Peyer's patch (tissue), 4 donors: Measurements from ENCODE around the gene MTMR3. TPM values are rescaled to one million over a fixed set of nuclear protein-coding genes. Genes with fewer than 3 reads are reported as not detected.
A peak's percentile ranks its signal among the peaks of the same experiment; 100 is the strongest.

Source experiments
- DNase-seq, 3 donors: peaks; one replicate each; pipeline ENCODE4 v3.0.0-alpha.2; 2017 to 2019
- H3K27ac ChIP-seq, 4 donors: fragments of 200-600 bp; sonication (generic); one replicate each; pipeline ENCODE4 v1.5.1; 2016 to 2019
- H3K27me3 ChIP-seq, 2 donors: fragments of 200-600 bp; sonication (generic); one replicate each; pipeline ENCODE4 v1.5.1; 2019
- H3K36me3 ChIP-seq, 3 donors: fragments of 200-600 bp; sonication (generic); one replicate each; pipeline ENCODE4 v1.5.1; 2016 to 2019
- H3K4me1 ChIP-seq, 4 donors: fragments of 200-600 bp; sonication (generic); one replicate each; pipeline ENCODE4 v1.5.1; 2016 to 2019
- H3K4me3 ChIP-seq, 4 donors: fragments of 200-600 bp; sonication (generic); 1 replicate in 3 of 4; 2 replicates in 1 of 4; pipeline ENCODE4 v1.5.1; 2016 to 2019; ENCODE audit warnings: mild to moderate bottlenecking in 1 of 4
- H3K9me3 ChIP-seq, 4 donors: fragments of 200-600 bp; sonication (generic); one replicate each; pipeline ENCODE4 v1.5.1; 2016 to 2019; ENCODE audit warnings: mild to moderate bottlenecking in 1 of 4
- POLR2A ChIP-seq, 2 donors: fragments of 450-650 bp; IDR thresholded peaks; one replicate each; pipeline ENCODE4 v1.5.1; 2017; ENCODE audit warnings: antibody characterized with exemption in 2 of 2, mild to moderate bottlenecking in 2 of 2, moderate library complexity in 2 of 2
- total RNA-seq, 4 donors: library from RNA; depleted of rRNA; stranded (reverse); fragments of >200 nt; gene quantifications; one replicate each; pipeline ENCODE4 v1.1.0, GENCODE V29; 2016
- TF ChIP-seq, protein P1 (sequence below), 6 experiments: fragments of 450-650 bp in 4 of 6; fragments of 200-600 bp in 2 of 6; sonication (generic) in 1 of 6; IDR thresholded peaks; one replicate each; pipeline ENCODE4 v1.5.1; 2017 to 2019; ENCODE audit warnings: antibody characterized with exemption in 6 of 6, mild to moderate bottlenecking in 3 of 6, moderate library complexity in 1 of 6

The MTMR3 gene
- total RNA-seq, 4 donors from 2014 or later: 49.4 to 97.8 (median 84.0) TPM

DNA sequence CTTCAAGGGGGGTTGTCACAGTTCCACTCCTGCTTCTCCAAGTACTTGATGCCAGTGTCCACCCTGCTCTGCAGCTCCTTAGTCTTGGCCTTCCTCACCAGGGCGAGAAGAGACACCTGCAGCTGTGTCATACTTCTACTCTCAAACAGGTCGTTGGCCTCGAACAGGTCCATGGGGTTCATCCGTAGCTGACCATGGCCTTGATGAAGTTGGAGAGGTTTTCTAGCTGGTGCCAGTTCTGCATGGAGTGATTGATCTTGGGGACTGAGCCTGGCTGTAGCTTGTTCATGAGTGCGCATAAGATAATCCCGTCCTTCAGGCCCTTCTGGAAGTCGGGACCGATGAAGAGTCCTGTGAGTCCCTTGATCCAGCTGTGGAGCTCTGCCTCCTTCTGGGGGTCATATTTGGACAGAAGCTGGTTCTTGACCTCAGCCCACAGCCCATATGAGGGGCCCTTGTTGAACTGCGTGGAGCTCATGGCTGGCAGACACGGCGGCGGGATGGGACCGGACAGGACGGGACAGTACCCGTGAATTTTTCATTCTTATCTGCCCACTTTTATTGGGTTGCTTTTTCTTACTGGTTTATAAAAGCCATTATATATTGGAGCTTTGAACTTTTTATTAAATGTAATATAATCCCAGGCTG is 163.9 kb downstream of the MTMR3 start:
- Histone ChIP-seq H3K4me3 (no peak overlapping the region), H3K36me3 (no peaks in the 10 kb centered on the region), H3K9me3 (no peaks in the 10 kb centered on the region), H3K27me3 (no peaks in the 10 kb centered on the region), H3K4me1 (peaks cover 0 to 10% (median 4%) of the 10 kb centered on the region in 4 donors), H3K27ac (no peak overlapping the region)
- TF ChIP-seq, protein P1, sequence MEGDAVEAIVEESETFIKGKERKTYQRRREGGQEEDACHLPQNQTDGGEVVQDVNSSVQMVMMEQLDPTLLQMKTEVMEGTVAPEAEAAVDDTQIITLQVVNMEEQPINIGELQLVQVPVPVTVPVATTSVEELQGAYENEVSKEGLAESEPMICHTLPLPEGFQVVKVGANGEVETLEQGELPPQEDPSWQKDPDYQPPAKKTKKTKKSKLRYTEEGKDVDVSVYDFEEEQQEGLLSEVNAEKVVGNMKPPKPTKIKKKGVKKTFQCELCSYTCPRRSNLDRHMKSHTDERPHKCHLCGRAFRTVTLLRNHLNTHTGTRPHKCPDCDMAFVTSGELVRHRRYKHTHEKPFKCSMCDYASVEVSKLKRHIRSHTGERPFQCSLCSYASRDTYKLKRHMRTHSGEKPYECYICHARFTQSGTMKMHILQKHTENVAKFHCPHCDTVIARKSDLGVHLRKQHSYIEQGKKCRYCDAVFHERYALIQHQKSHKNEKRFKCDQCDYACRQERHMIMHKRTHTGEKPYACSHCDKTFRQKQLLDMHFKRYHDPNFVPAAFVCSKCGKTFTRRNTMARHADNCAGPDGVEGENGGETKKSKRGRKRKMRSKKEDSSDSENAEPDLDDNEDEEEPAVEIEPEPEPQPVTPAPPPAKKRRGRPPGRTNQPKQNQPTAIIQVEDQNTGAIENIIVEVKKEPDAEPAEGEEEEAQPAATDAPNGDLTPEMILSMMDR (IDR thresholded peaks at IDR 0.05): no peak
- TF ChIP-seq POLR2A (IDR thresholded peaks at IDR 0.05): no peak
- DNase-seq: peak in 1 of 3 donors; percentile 37

DNA sequence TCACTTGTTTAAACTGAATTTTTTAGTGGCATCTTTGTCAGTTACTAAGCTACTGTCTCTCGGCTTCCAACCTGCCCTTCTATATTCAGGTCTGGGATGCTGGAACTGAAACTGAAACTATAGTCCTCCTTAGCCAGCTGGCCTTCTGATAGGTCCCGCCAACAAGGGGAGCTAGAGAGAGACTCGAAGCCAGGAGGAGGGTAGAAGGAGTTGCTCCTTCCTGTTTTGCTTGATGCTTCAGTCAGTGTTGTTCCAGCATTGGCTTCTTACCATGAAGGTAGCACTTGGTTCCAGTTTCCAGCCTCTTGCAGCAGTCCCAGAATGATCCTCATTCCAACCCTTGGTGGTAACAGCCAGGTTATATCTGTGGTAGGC is 164.4 kb downstream of the MTMR3 start:
- Histone ChIP-seq H3K27me3 (no peaks in the 10 kb centered on the region), H3K36me3 (no peaks in the 10 kb centered on the region), H3K27ac (no peak overlapping the region), H3K4me1 (peaks cover 0 to 10% (median 4%) of the 10 kb centered on the region in 4 donors), H3K4me3 (no peak overlapping the region), H3K9me3 (no peaks in the 10 kb centered on the region)
- TF ChIP-seq POLR2A (IDR thresholded peaks at IDR 0.05): no peak
- TF ChIP-seq, protein P1 (IDR thresholded peaks at IDR 0.05): peak in 1 of 6 experiments; percentile 20
- DNase-seq: peak in 1 of 3 donors; percentile 51

GRCh38 chr22:30048681-30049080 is 165.7 kb downstream of the MTMR3 start:
- Histone ChIP-seq H3K36me3 (no peaks in the 10 kb centered on the region), H3K9me3 (no peaks in the 10 kb centered on the region), H3K27ac (no peak overlapping the region), H3K4me3 (no peak overlapping the region), H3K4me1 (peaks cover 0 to 9% (median 1%) of the 10 kb centered on the region in 4 donors), H3K27me3 (no peaks in the 10 kb centered on the region)
- no peak for TF ChIP-seq POLR2A (IDR thresholded peaks at IDR 0.05)
- TF ChIP-seq, protein P1 (IDR thresholded peaks at IDR 0.05): no peak
- DNase-seq: no peak

- no peak for DNase-seq
- H3K36me3 ChIP-seq: no peaks in the 10 kb centered on the region
- no peak for TF ChIP-seq POLR2A (IDR thresholded peaks at IDR 0.05)
- TF ChIP-seq, protein P1 (IDR thresholded peaks at IDR 0.05): no peak
- H3K27ac ChIP-seq: no peak overlapping the region
- peaks cover 0 to 5% (median 1%) of the 10 kb centered on the region in 4 donors for H3K9me3 ChIP-seq
- no peaks in the 10 kb centered on the region for H3K27me3 ChIP-seq
- no peak overlapping the region for H3K4me3 ChIP-seq
- H3K4me1 ChIP-seq: no peaks in the 10 kb centered on the region
These were observed 171.2 kb downstream of the MTMR3 start for GRCh38 chr22:30054067-30054763.

DNA sequence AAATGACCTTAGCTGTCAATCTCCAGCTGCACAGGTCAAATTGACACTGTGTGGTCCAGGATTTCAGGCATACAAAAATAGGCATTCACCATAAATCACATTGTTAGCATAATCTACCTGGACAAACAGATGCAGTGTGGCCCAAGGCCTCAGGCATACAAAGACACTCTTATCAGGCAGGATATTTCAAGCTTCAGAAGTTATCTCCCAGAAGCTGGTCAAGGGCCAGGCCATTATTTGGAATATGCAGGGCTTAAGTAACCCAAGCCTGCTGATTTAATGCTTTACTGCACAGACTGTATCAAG is 171.7 kb downstream of the MTMR3 start:
- TF ChIP-seq POLR2A (IDR thresholded peaks at IDR 0.05): no peak
- TF ChIP-seq, protein P1 (IDR thresholded peaks at IDR 0.05): no peak
- no peak overlapping the region for H3K27ac ChIP-seq
- no peak for DNase-seq
- peaks cover 0 to 5% (median 1%) of the 10 kb centered on the region in 4 donors for H3K9me3 ChIP-seq
- no peak overlapping the region for H3K4me3 ChIP-seq
- H3K36me3 ChIP-seq: no peaks in the 10 kb centered on the region
- no peaks in the 10 kb centered on the region for H3K4me1 ChIP-seq
- H3K27me3 ChIP-seq: no peaks in the 10 kb centered on the region
